T-helper 22 cell (primary cell): ENCODE measurements around the gene ERO1A.
"Not testable (repeated sequence)": the region's sequence is repeated elsewhere in the genome, so short reads cannot be mapped to it uniquely, and the experiment has no call there.

Source experiments
- DNase-seq: peaks from one replicate; pipeline ENCODE4 v3.0.0-alpha.2; 2020; ENCODE audit warnings: low read depth

ERO1A gene, protein sequence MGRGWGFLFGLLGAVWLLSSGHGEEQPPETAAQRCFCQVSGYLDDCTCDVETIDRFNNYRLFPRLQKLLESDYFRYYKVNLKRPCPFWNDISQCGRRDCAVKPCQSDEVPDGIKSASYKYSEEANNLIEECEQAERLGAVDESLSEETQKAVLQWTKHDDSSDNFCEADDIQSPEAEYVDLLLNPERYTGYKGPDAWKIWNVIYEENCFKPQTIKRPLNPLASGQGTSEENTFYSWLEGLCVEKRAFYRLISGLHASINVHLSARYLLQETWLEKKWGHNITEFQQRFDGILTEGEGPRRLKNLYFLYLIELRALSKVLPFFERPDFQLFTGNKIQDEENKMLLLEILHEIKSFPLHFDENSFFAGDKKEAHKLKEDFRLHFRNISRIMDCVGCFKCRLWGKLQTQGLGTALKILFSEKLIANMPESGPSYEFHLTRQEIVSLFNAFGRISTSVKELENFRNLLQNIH

DNA sequence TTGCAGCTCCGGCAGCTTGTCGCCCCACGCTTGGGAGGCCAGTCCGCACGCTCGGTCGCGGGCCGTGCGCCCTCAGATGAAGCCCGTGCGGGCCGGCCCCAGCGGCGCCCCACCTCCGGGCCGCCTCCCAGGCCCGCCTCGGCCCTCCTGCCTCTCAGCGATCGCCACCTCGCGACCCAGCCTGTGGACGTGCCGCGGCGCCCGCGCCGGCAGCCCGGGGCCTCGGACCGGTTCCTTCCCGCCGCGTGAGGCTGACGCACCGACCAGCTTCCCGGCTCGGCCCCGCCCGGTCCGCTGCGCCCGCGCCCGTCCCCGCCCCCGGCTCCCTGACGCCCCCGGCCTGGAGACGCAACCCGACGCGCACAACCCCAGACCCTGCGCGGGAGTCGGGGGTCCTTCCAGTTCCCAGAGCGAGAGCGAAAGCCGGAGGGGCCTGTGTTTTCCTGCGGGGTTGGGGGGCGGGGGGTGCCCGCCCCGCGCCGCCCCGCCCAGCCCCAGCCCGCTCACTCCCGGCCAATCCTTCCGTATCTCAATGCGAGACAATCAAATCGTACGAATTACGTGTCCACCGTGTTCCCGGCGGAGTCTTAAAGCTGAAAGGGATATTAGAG lies at the start of gene ERO1A:
TSS of gene ERO1A (minus strand) at position 78 of the 611 bp plus-strand sequence. CDS start at position 1, 77 bp downstream.
- DNase-seq, result peak; percentile 58

DNA sequence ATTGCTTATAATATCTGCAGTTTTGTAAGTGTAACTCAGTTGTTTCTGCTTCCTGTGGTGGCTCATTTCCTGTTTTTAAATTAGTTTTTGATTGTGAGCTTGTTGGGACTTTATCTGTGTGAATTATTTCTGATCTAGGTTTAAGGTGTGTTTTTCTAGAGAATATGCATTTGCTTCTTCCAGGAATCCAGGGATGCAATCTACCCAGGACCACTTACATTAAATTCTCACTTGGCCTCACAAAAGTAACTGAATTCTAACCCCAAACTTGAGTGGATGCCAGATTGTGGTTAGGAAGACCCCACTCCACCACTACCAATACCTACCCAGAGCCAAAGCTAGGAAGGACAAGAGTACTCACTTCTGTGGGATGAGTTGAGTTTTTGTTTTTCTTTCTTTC lies 46.5 kb upstream of the ERO1A start:
- DNase-seq, result no peak

DNA sequence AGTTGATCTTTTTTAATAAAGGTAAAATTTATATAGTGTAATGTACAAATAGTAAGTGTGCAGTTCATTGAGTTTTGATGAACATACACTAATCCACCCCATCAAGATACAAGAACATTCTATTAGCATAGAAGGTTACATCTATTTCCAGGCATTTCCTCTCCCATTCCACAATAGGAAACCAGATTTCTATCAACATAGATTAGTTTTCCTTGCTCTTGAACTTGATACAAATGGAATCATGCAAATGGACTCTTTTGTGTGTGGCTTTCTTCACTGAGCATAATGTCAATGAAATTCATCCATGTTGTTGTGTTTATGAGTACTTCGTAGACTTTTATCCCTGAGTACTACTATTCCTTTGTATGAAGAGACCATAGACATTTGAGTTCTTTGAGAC lies 45.4 kb upstream of the ERO1A start:
- DNase-seq, result no peak

DNA sequence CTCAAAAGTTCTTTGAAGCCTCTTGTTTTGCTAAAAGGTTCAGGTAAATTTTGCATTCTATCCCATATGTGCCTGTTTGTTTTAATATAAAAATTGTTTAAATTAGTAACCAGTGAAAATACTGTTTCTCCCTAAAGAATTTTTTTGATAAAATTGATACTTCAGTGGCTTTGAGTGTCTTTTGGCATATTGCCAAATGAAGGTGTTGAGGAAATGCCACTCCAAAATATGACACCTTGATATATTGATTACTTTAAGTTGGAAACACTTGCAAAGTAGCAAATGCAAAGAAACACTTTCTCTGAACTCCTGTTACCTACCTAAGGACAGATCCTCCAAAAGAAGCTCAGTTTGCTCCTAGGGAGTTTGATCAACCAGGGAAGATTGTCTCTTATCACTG lies 43.1 kb upstream of the ERO1A start:
- no peak for DNase-seq

DNA sequence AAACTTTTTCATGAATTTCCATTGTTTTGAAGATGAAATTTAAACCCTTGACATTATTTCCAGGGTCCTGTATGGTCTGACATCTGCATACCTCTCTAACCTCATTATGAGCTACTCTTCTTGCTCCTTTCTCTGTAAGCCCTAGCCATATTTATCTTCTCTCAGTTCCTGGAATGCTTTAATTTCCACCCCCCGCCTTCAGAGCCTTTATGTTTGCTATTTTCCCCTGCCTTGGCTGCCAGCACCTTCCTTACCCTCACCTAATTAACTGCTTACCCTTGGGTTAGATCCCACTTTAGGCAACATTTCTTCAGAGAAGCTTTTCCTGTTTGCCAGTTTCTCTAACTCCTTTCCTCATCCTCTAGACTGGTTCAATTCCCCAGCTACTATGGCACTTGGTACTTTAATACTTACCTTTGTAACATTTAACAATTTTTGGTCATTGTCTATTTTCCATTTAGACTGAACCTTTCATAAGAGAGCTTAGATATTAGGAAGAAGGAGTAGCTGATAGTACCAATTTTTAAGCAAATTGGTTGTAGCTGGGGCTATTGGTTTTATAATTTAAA lies 40.6 kb upstream of the ERO1A start:
- no peak for DNase-seq

DNA sequence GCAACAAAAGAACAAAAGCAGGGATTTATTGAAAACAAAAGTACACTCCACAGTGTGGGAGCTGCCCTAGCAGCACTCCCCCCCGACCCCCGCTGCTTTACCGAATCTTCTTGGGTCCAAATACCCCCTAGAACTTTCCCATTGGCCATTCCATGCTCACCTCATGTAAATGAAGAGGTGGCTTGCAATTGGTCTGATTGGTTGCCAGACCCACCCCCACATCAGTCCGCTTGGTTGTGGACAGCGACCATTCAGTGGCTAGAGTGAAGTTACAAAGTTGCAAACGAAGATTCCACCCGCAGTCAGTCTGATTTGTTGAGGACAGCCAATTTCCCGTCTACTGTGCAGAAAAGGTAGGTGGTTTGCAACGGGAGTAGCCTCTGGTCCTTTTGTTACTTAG lies 38.5 kb upstream of the ERO1A start:
- DNase-seq, result no peak

DNA sequence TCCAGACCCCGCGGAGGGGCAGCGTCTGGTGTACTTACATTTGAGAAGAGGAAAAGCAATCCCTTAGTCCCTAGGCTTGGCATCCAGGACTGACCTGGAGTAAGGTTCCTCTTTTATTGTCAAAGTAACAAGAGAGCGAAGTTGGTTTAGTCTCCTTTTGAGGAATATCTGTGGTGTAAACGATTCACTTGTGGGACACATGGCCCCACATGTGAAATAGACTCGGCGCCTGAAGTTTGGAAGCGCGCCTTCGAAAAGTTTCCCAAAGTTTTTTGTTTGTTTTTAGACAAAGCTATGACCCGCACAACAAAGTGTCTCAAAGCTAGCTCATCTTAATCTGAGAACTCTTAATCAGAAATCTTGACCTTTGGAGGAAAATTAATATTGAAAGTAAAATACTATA lies 35.4 kb upstream of the ERO1A start:
- no peak for DNase-seq

DNA sequence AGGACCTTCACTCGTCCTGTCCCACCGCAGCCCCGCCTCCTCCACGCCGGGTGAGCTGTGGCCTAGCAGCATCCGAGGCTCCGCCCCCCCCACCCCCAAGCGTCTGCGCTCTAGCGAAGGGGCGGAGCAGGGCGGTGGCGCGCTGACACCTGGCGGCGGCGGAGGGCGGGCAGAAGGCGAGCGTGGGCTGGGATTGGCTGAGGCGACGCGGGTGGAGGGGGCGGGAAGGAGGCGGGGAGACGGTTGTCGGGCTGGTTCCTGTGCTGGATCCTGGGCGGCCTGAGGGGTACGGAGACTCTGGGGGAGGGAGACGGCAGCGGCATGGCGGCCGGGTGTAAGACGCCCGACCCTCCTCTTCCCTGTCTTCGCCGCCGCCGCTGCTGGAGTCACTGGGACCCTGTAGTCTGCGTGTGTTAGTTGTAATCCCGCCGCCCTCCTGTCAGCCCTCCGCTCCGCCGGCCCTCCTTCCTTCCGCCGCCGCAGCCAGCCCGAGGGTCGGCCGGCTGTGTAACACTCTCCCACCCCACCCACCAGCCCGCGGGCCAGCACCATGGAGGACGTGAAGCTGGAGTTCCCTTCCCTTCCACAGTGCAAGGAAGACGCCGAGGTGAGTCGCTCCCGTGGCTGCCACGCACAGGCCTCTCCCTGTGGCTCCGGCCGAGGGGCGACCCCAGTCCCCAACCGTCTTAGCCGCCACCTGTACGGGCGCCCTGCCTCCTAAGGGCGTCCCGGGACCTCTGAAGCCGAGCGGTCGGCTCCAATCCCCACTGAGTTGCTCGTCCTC lies 34.8 kb upstream of the ERO1A start, which contains the start of gene STYX:
TSS of gene STYX (plus strand) at position 242 of the 784 bp plus-strand sequence. CDS start at position 551, 309 bp downstream.
- DNase-seq, result peak; percentile 97

DNA sequence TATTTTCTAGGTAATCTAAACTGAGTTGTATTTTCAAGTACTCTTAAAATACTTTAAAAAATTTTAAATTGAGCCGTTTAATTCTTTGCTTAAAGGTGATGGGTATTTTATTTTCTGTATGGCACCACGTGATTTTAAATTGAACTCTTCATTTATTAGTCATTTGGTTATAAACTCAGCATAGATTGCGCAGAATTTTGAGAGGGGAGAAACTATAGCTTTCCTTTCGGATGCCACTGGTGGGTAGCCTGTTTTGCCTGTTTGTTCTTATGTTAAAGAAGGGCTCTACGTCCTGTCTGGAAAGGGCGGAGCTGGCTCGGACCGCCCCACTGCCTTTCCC lies 34.2 kb upstream of the ERO1A start:
- no peak for DNase-seq

DNA sequence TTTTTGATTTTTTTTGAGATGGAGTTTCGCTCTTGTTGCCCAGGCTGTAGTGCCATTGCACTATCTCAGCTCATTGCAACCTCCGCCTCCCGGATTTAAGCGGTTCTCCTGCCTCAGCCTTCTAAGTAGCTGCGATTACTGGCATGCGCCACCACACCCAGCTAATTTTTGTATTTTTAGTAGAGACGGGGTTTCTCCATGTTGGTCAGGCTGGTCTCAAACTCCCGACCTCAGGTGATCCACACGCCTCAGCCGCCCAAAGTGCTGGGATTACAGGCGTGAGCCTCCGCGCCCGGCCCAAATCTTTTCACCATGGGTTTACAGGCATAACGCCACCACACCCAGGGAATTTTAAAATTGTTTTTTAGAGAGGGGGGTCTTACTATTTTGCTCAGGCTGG lies 33.7 kb upstream of the ERO1A start:
- DNase-seq, result not testable (repeated sequence)

DNA sequence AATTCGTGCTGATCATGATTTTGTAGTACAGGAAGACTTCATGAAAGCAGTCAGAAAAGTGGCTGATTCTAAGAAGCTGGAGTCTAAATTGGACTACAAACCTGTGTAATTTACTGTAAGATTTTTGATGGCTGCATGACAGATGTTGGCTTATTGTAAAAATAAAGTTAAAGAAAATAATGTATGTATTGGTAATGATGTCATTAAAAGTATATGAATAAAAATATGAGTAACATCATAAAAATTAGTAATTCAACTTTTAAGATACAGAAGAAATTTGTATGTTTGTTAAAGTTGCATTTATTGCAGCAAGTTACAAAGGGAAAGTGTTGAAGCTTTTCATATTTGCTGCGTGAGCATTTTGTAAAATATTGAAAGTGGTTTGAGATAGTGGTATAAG lies 32.2 kb upstream of the ERO1A start:
- DNase-seq, result not testable (repeated sequence)

DNA sequence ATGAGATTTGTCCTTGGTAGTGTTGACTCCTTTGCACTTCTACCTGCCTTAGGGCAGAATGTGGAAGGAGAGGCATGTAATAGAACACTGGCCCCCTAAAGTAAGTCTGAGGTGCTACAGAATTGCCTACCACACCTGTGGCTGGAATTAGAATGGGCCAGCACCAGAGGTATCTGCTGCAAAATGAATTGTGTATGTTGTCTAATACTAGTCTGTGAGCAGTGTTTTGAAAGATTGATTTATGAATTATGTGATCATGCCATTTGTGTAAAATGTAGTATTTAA lies 28.9 kb upstream of the ERO1A start:
- DNase-seq, result no peak

DNA sequence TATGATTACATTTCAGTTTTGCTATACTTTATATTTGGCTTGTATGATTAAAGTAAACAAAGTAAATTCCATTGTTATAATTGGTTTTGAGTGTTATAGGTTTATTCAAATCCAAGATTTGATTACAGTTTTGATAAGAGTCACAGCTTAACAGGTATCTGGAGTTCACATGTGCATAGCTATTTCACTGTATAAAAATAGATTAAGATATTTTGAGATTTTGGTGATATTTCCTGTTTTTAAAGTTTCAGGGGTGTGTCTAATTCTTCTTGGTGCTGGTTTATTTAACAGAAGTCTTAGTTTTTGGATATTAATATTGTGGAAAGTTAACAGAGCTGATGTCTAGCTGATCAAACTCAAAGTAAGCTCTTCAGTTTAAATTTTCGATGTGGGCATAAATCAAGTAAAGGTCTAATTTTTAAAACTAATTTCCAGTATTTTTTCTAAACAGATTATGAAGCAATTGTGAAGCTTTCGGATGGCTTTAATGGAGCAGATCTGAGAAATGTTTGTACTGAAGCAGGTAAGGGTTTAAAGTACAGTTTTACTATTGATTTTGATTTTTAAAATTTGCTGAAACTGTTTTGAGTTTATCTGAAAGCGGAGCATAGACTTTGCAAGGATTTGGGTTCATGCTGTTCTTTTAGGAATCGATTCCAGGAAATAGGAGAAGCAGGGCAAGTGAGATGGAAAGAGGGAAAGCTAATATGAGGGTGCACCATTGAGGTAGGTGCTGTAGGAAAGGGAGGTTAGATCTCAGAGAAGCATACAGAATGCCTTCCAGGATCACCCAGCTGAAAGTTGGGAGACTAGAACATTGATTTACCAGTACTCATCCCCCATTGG lies 28.4 kb upstream of the ERO1A start:
- no peak for DNase-seq

DNA sequence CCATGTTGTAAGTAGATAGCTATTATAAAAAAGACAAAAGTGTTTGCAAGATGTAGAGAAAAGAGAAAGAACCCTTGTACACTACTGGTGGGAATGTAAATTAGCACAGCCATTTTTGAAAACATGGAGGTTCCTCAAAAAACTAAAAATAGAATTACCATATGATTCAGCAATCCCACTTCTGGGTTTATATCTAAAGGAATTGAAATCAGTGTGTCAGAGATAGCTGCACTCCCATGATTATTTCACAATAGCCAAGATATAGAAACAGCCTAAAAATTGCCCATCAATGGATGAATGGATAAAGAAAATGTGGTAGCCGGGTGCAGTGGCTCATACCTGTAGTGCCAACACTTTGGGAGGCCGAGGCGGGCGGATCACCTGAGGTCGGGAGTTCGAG lies 20.8 kb upstream of the ERO1A start:
- DNase-seq, result no peak

DNA sequence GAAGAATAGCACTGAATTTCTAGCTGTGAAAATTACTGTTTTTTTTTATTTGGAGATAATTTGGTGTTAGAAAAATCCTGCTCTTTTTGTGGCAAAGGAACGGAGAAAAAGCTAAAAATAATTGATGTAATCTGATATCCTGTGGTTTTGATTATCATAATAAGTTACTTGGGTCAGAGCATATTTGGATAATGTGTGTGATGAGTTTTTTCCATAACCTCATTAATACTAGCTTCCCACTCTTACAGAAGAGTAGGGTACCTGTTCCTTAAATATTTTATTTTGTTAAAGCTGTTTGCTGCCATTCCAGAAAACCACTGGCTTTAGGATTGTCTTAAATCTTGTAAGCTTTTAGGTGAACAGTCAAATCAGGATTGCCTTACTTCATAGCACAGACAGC lies 16.3 kb upstream of the ERO1A start:
- DNase-seq, result no peak

DNA sequence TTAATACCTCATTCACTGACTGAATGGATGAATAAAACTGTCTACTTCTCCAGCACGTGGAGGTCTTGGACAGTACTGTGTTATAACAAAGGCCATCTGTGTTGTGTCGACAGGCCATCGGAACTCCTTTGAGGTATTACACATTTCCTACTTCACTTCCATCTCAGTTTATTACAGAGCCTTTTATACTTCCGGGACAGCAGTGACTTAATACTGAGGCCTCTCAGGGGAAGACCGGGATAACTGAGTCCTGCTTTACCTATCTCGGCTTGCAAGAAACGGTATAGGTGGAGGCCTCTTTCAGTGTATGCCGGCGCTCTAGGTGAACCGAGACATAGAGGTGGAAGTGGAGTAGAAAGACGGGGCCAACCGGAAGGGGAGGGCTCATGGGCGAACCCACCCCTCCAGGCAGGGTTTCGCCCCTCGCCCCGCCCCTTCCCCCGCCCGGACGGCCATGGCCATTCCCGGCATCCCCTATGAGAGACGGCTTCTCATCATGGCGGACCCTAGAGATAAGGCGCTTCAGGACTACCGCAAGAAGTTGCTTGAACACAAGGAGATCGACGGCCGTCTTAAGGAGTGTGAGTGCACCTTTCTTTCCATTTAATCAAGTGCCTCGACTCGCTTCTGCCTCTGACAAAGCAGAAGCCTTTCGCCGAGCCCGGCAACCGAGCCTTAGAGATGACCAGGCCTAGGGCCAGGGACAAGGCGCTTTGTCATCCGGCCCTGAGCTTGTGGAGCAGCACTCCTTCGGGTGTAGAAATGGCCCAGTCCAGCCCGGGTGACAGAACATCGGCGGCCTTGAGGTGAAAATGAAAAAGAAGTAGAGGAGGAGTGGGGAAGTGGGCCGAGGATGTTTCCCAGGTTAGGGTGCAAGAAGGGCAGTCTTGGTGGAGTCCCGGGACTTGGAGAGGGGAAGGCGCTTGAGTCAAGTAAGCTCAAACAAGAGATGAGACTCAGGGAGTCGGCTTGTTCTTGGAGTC lies 11.7 kb upstream of the ERO1A start, which contains the start of gene PSMC6:
TSS of gene PSMC6 (plus strand) at position 477 of the 983 bp plus-strand sequence. CDS start at position 497, 20 bp downstream.
- DNase-seq, result peak; percentile 90

DNA sequence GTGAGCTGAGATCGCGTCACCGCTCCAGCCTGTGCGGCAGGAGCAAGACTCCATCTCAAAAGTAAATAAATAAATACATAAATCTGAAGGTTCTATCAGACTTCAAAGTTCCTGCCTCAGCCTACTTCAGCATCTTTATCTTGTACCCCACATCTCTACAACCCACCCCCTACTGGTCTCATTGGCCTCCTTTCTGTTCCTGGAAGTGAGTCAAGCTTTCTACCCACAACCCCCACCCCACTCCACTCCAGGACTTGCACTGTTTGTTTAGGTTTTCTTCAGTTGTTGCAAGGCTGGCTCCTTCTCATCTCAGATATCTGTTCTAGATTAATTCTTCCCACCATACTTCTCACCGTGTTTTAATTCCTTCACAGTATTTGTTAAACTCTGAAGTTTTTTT lies 10.9 kb upstream of the ERO1A start:
- peak; percentile 30 for DNase-seq

DNA sequence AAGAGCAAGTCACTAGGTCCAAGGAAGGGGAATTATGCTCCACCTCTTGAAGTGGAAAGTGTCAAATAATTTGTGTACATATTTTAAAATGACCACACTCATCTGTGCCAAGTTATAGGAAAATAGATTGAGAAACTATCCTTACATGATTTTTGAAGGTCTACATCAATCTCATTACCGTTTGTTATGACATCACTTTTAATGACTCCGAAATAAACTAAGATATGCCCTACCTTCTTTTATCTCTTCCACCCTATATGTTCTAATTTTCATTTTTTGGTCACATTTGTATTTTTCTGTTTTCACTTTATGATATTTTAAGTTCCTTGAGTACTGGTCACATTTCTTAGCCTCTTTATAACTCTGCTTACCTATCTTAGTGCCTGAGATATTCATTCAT lies 8.3 kb upstream of the ERO1A start:
- DNase-seq, result no peak

DNA sequence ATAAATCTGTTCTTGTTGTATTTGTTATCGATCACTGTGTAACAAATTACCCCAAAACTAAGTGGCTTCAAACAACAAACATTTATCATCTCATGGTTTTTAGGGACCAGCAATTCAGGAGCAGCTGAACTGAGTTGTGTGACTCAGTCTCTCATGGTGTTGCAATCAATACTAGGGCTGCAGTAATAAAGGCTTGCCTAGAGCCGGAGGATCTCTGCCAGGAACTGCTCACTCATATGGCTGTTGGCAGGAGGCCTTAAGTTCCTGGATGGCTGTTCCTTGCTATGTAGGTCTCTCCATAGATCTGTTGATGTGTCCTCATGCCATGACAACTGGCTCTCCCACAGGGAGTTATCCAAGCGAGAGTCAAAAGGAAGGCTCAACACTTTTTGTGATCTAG lies 7.9 kb upstream of the ERO1A start:
- DNase-seq, result no peak

DNA sequence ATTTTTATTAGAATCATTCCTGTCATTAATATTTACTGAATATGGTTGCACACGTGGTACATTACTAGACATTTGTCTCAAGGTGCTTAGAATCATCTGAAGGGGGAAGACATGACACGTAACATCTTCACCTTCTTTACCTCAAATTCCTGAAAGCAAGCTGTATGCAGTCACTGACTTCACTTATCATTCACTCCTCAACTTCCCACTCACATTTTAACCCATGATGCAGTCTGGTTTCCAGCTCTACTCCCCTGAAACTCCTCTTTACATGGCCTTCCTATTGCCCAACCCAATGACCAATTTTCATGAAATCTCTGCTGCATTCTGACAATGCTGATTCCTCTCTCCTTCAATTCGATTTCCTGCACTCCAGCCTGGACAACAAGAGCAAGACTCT lies 5.9 kb upstream of the ERO1A start:
- no peak for DNase-seq
